Adipocyte (in vitro differentiated cells): Measurements from ENCODE around the gene ATP2A1.
"Not testable (repeated sequence)": the region's sequence is repeated elsewhere in the genome, so short reads cannot be mapped to it uniquely, and the experiment has no call there.

Experiments used
- DNase-seq: peaks from one replicate; pipeline ENCODE4 v3.0.0-alpha.2; 2015; ENCODE audit warnings: low read depth
- H3K27me3 ChIP-seq: replicated peaks from 2 replicates; pipeline ENCODE4 v1.7.0; 2013; ENCODE audit warnings: mild to moderate bottlenecking, low read length, moderate library complexity; ENCODE audit not compliant: control insufficient read depth, insufficient read depth
- H3K36me3 ChIP-seq: 2 replicates; pipeline ENCODE4 v1.7.0; 2013; ENCODE audit warnings: low read length, mild to moderate bottlenecking, moderate library complexity; ENCODE audit not compliant: control insufficient read depth, insufficient read depth, severe bottlenecking
- H3K4me1 ChIP-seq: 2 replicates; pipeline ENCODE4 v1.7.0; 2013; ENCODE audit warnings: mild to moderate bottlenecking, low read length, moderate library complexity; ENCODE audit not compliant: control insufficient read depth, insufficient read depth
- H3K4me3 ChIP-seq: 2 replicates; pipeline ENCODE4 v1.7.0; 2013; ENCODE audit warnings: mild to moderate bottlenecking, low read length, moderate library complexity
- H3K9ac ChIP-seq: 2 replicates; pipeline ENCODE4 v1.7.0; 2013; ENCODE audit warnings: mild to moderate bottlenecking, low read length, moderate library complexity
- H3K9me3 ChIP-seq: 2 replicates; pipeline ENCODE4 v1.7.0; 2013; ENCODE audit warnings: mild to moderate bottlenecking, low read length, moderate library complexity; ENCODE audit not compliant: control insufficient read depth

Gene ATP2A1

DNA sequence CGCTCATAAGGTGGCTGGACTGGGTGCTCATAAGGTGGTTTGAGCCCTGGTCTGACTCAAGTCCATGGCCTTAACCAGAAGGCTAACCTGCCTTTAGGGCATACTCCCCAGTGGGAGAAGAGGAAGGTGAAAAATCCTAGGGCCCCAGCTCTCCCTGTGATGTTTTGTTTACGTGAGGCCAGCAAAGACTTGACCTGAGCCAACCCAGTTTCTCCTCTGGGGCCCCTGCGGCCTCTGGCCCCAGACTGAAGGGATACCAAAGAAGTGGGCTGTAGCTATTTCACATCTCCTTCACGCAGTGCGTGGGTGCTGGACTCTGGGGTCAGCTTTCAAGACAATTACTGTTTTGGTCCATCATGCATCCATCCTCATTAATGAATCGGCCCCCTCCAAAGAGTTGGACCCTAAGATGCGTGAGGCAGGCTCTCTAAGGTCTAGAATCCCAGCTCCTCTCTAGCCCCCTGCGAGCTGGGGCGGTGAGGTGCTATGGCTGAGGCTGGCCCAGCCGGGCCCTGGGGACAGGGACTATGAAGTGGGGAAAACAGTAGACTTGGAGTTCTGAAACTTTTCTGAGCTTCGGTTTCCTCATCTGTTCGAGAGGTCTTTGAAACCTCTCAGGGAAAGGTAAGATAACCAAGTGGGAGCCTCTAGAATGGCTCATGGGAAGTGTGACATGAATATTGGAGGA, 13.1 kb upstream of the ATP2A1 start:
- no peaks in the 10 kb centered on the region for H3K9me3 ChIP-seq
- no peaks in the 10 kb centered on the region for H3K27me3 ChIP-seq
- peaks cover 15% of the 10 kb centered on the region for H3K4me1 ChIP-seq
- H3K9ac ChIP-seq: peak overlapping the region; percentile 100
- H3K36me3 ChIP-seq: peaks cover 31% of the 10 kb centered on the region
- no peak for DNase-seq
- peak overlapping the region; percentile 100 for H3K4me3 ChIP-seq

GRCh38 chr16:28865722-28866453, 12.4 kb upstream of the ATP2A1 start:
- Histone ChIP-seq H3K4me1 (peaks cover 15% of the 10 kb centered on the region), H3K36me3 (peaks cover 37% of the 10 kb centered on the region), H3K27me3 (no peaks in the 10 kb centered on the region), H3K4me3 (no peak overlapping the region), H3K9me3 (no peaks in the 10 kb centered on the region), H3K9ac (peak overlapping the region; percentile 100)
- no peak for DNase-seq

DNA sequence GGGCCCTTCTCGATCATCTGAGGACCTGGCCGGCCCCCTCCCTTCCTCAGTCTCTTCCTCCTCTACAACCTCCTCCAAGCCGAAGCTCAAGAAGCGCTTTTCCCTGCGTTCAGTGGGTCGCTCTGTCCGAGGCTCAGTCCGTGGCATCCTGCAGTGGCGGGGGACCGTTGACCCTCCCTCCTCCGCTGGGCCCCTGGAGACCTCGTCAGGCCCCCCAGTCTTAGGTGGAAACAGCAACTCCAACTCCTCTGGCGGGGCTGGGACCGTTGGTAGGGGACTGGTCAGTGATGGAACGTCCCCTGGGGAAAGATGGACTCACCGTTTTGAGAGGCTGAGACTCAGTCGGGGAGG, 11.9 kb upstream of the ATP2A1 start:
- H3K9me3 ChIP-seq: no peaks in the 10 kb centered on the region
- H3K27me3 ChIP-seq: no peaks in the 10 kb centered on the region
- no peak overlapping the region for H3K4me3 ChIP-seq
- H3K36me3 ChIP-seq: peaks cover 42% of the 10 kb centered on the region
- H3K9ac ChIP-seq: no peak overlapping the region
- DNase-seq: no peak
- H3K4me1 ChIP-seq: peaks cover 15% of the 10 kb centered on the region

DNA sequence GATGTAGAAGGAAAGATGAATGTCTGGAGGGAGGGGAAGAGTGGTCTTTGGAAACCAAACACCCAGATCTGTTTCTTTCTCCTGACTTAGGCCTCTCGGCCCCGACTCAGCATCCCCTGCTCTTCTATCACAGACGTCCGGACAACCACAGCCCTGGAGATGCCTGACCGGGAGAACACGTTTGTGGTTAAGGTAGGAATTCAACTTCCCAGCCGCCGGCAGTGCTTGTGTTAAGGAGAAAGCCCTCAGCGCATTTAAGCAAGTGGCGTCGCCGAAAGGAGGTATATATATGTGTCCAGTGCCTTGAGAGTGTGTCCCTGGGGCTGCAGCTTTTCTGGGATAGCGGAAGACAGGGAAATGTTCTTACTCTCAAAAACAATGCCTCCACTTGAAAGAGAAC, 11.0 kb upstream of the ATP2A1 start:
- peaks cover 15% of the 10 kb centered on the region for H3K4me1 ChIP-seq
- peaks cover 51% of the 10 kb centered on the region for H3K36me3 ChIP-seq
- no peak overlapping the region for H3K4me3 ChIP-seq
- H3K9ac ChIP-seq: no peak overlapping the region
- no peaks in the 10 kb centered on the region for H3K9me3 ChIP-seq
- no peaks in the 10 kb centered on the region for H3K27me3 ChIP-seq
- DNase-seq: no peak

GRCh38 chr16:28867646-28868045, 10.6 kb upstream of the ATP2A1 start:
- H3K27me3 ChIP-seq, H3K9me3 ChIP-seq, H3K9ac ChIP-seq, H3K4me3 ChIP-seq, DNase-seq: not testable (repeated sequence)
- peaks cover 15% of the 10 kb centered on the region for H3K4me1 ChIP-seq
- peaks cover 55% of the 10 kb centered on the region for H3K36me3 ChIP-seq

DNA sequence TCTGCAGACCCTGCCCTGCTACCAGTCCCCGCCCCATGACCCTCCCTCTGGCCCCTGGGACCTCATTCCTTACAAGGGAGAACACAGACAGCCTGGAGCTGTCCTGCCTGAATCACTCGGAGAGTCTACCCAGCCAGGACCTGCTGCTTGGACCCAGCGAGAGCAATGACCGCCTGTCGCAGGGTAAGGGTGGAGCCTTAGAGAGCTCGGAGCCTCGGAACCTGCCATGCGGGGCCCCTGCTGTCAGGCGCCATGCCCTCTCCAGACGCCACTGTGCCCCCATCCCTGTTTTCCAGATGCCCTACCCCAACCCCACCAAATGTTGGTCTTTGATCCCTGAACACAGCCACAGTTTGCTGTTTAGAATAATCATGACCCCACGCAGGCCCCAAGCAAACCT, 9.1 kb upstream of the ATP2A1 start:
- Histone ChIP-seq H3K36me3 (peaks cover 60% of the 10 kb centered on the region), H3K9ac (no peak overlapping the region), H3K4me3 (no peak overlapping the region), H3K4me1 (peaks cover 14% of the 10 kb centered on the region), H3K9me3 (no peaks in the 10 kb centered on the region), H3K27me3 (no peaks in the 10 kb centered on the region)
- DNase-seq: no peak

- DNase-seq: no peak
- no peak overlapping the region for H3K9ac ChIP-seq
- H3K4me1 ChIP-seq: no peaks in the 10 kb centered on the region
- no peaks in the 10 kb centered on the region for H3K9me3 ChIP-seq
- H3K4me3 ChIP-seq: no peak overlapping the region
- peaks cover 53% of the 10 kb centered on the region for H3K36me3 ChIP-seq
- no peaks in the 10 kb centered on the region for H3K27me3 ChIP-seq
Measured at GRCh38 chr16:28872952-28873351, 5.3 kb upstream of the ATP2A1 start.

- H3K4me1 ChIP-seq: no peaks in the 10 kb centered on the region
- peaks cover 49% of the 10 kb centered on the region for H3K36me3 ChIP-seq
- no peaks in the 10 kb centered on the region for H3K9me3 ChIP-seq
- no peak overlapping the region for H3K4me3 ChIP-seq
- H3K27me3 ChIP-seq: no peaks in the 10 kb centered on the region
- no peak overlapping the region for H3K9ac ChIP-seq
- peak; percentile 38 for DNase-seq
Measured at GRCh38 chr16:28873543-28874201, 4.6 kb upstream of the ATP2A1 start.

DNA sequence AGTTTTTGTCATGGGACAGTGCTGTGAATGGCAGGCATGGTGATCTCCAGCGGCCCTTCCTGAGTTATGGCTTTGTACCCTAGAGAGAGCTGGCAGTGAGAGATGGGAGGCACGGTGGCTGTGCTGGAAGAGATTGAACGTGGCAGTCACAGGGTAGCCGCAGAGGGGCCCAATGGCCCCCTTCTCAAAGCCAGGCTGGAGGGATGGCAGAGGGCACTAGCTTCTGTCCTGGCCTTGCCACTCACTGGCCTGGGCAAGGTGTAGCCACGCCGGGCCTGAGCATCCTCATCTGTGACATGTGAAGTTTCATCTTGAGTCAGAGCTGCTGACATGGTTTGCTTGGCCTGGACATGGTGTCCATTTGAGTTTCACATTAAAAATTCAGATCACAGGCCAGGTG, 3.9 kb upstream of the ATP2A1 start:
- Histone ChIP-seq H3K27me3 (no peaks in the 10 kb centered on the region), H3K4me1 (peaks cover 3% of the 10 kb centered on the region), H3K9ac (no peak overlapping the region), H3K9me3 (no peaks in the 10 kb centered on the region), H3K36me3 (peaks cover 41% of the 10 kb centered on the region), H3K4me3 (no peak overlapping the region)
- no peak for DNase-seq

- Histone ChIP-seq H3K27me3 (no peaks in the 10 kb centered on the region), H3K9me3 (no peaks in the 10 kb centered on the region), H3K9ac (no peak overlapping the region), H3K4me1 (peaks cover 5% of the 10 kb centered on the region), H3K4me3 (no peak overlapping the region), H3K36me3 (peaks cover 32% of the 10 kb centered on the region)
- DNase-seq: no peak
Measured at GRCh38 chr16:28875134-28876018, 2.9 kb upstream of the ATP2A1 start.
